WTC11 (cell line): ENCODE measurements around the gene ITGA2. TPM values are rescaled to one million over a fixed set of nuclear protein-coding genes. Genes with fewer than 3 reads are reported as not detected.

Experiments used
- ATAC-seq: fragments of 200-7000 bp; cut with Tn5 transposase; 2 replicates; pipeline ENCODE4 v1.10.0; 2021; ENCODE audit warnings: mild to moderate bottlenecking, moderate library complexity
- CTCF ChIA-PET: fragments of 300-600 bp; sonication (Branson Sonifier 250); formaldehyde crosslinking; loops from one replicate; lab custom pipeline; 2021; ENCODE audit warnings: antibody characterized with exemption; lab: Charles Lee
- POLR2A ChIA-PET: fragments of 350-600 bp; sonication (Branson Sonifier 250); formaldehyde crosslinking; loops from one replicate; lab custom pipeline; 2021; ENCODE audit warnings: antibody characterized with exemption; lab: Charles Lee
- DNase-seq: peaks from one replicate; pipeline ENCODE4 v3.0.0; 2021; ENCODE audit warnings: low spot score
- H3K27ac Mint-ChIP-seq: 2 replicates; pipeline ENCODE4 v1.8.0; 2021; ENCODE audit warnings: mixed read lengths
- H3K27me3 Mint-ChIP-seq: 2 replicates; pipeline ENCODE4 v1.8.0; 2021; ENCODE audit warnings: low read depth, mild to moderate bottlenecking, moderate library complexity, mixed read lengths
- H3K36me3 Mint-ChIP-seq: 2 replicates; pipeline ENCODE4 v1.8.0; 2021; ENCODE audit warnings: mixed read lengths
- H3K4me1 Mint-ChIP-seq: 2 replicates; pipeline ENCODE4 v1.8.0; 2022; ENCODE audit warnings: mixed read lengths
- H3K4me3 Mint-ChIP-seq: 2 replicates; pipeline ENCODE4 v1.8.0; 2021; ENCODE audit warnings: mild to moderate bottlenecking, moderate library complexity, mixed read lengths
- H3K9me3 Mint-ChIP-seq: 2 replicates; pipeline ENCODE4 v1.8.0; 2021; ENCODE audit warnings: mixed read lengths
- CREM ChIP-seq: sonication (generic); formaldehyde crosslinking; IDR thresholded peaks from 2 replicates; pipeline ENCODE4 v1.8.1; 2022; ENCODE audit warnings: mild to moderate bottlenecking, missing genetic modification reagents, moderate library complexity
- E2F5 ChIP-seq: sonication (generic); formaldehyde crosslinking; IDR thresholded peaks from 2 replicates; pipeline ENCODE4 v1.8.1; 2022; ENCODE audit warnings: mild to moderate bottlenecking, moderate library complexity, missing genetic modification reagents
- ERG ChIP-seq: fragments of 250-450 bp; sonication (Bioruptor Pico); IDR thresholded peaks from 2 replicates; pipeline ENCODE4 v1.8.0; 2021; ENCODE audit warnings: mild to moderate bottlenecking
- ESRRA ChIP-seq: sonication (generic); formaldehyde crosslinking; IDR thresholded peaks from 2 replicates; pipeline ENCODE4 v1.8.1; 2022; ENCODE audit warnings: mild to moderate bottlenecking, missing genetic modification reagents, borderline replicate concordance
- ETV6 ChIP-seq: sonication (generic); formaldehyde crosslinking; IDR thresholded peaks from 2 replicates; pipeline ENCODE4 v1.8.1; 2022; ENCODE audit warnings: mild to moderate bottlenecking, missing genetic modification reagents
- FOXJ3 ChIP-seq: sonication (generic); formaldehyde crosslinking; IDR thresholded peaks from 2 replicates; pipeline ENCODE4 v1.9.0; 2021; ENCODE audit warnings: missing genetic modification reagents, mild to moderate bottlenecking, borderline replicate concordance
- GTF2I ChIP-seq: fragments of 250-450 bp; sonication (Bioruptor Pico); conservative IDR thresholded peaks from 2 replicates; pipeline ENCODE4 v1.4.0; 2021; ENCODE audit warnings: mild to moderate bottlenecking
- RORB ChIP-seq: fragments of 250-450 bp; sonication (Bioruptor Pico); IDR thresholded peaks from 2 replicates; pipeline ENCODE4 v1.9.0; 2021; ENCODE audit warnings: mild to moderate bottlenecking
- SMAD3 ChIP-seq: sonication (generic); formaldehyde crosslinking; IDR thresholded peaks from 2 replicates; pipeline ENCODE4 v1.8.0; 2022; ENCODE audit warnings: missing genetic modification reagents, mild to moderate bottlenecking, borderline replicate concordance
- SMAD4 ChIP-seq: sonication (generic); formaldehyde crosslinking; IDR thresholded peaks from 2 replicates; pipeline ENCODE4 v1.8.0; 2022; ENCODE audit warnings: mild to moderate bottlenecking, missing genetic modification reagents
- USF2 ChIP-seq: sonication (generic); formaldehyde crosslinking; IDR thresholded peaks from 2 replicates; pipeline ENCODE4 v1.8.1; 2023; ENCODE audit warnings: mild to moderate bottlenecking, missing genetic modification reagents, moderate library complexity
- ZBTB21 ChIP-seq: sonication (generic); formaldehyde crosslinking; IDR thresholded peaks from 2 replicates; pipeline ENCODE4 v1.8.1; 2023; ENCODE audit warnings: mild to moderate bottlenecking, missing genetic modification reagents, borderline replicate concordance
- ZNF232 ChIP-seq: sonication (generic); formaldehyde crosslinking; IDR thresholded peaks from 2 replicates; pipeline ENCODE4 v1.8.0; 2022; ENCODE audit warnings: mild to moderate bottlenecking, missing genetic modification reagents
- ZNF416 ChIP-seq: fragments of 250-450 bp; sonication (Bioruptor Pico); IDR thresholded peaks from 2 replicates; pipeline ENCODE4 v1.9.0; 2021; ENCODE audit warnings: mild to moderate bottlenecking, inconsistent platforms
- ZNF512 ChIP-seq: sonication (generic); formaldehyde crosslinking; IDR thresholded peaks from 2 replicates; pipeline ENCODE4 v1.8.1; 2022; ENCODE audit warnings: missing genetic modification reagents, borderline replicate concordance
- total RNA-seq: library from RNA; stranded (reverse); gene quantifications from 3 replicates; pipeline ENCODE4 v1.2.3, GENCODE V29; 2021
- TF ChIP-seq, protein P1 (sequence below): sonication (generic); formaldehyde crosslinking; conservative IDR thresholded peaks from 2 replicates; pipeline ENCODE4 v1.8.1; 2022; ENCODE audit warnings: mild to moderate bottlenecking, missing genetic modification reagents
- TF ChIP-seq, protein P2 (sequence below): sonication (generic); formaldehyde crosslinking; IDR thresholded peaks from 2 replicates; pipeline ENCODE4 v1.8.0; 2022; ENCODE audit warnings: mild to moderate bottlenecking, missing genetic modification reagents
- TF ChIP-seq, protein P3 (sequence below): sonication (generic); formaldehyde crosslinking; IDR thresholded peaks from 2 replicates; pipeline ENCODE4 v1.8.1; 2023; ENCODE audit warnings: mild to moderate bottlenecking, missing genetic modification reagents
- TF ChIP-seq, protein P4 (sequence below): sonication (generic); formaldehyde crosslinking; IDR thresholded peaks from 2 replicates; pipeline ENCODE4 v1.8.1; 2023; ENCODE audit warnings: mild to moderate bottlenecking, missing genetic modification reagents, moderate library complexity
- TF ChIP-seq, protein P5 (sequence below): fragments of 250-450 bp; sonication (Bioruptor Pico); IDR thresholded peaks from 2 replicates; pipeline ENCODE4 v2.1.2; 2022; ENCODE audit warnings: mild to moderate bottlenecking, moderate library complexity

Gene ITGA2
- total RNA-seq, 1 experiment from 2014 or later = 5.5 TPM

- CTCF ChIA-PET = interaction anchor here (0.7 kb wide), 1 partner anchor 91 kb away, joined by 3 read pairs; no protein-coding TSS in a partner anchor
- Mint-ChIP-seq H3K4me3 (no peak overlapping the region), H3K27ac (no peak overlapping the region), H3K36me3 (no peaks in the 10 kb centered on the region), H3K27me3 (no peaks in the 10 kb centered on the region), H3K9me3 (no peaks in the 10 kb centered on the region), H3K4me1 (no peaks in the 10 kb centered on the region)
- no peak for ATAC-seq
- POLR2A ChIA-PET = no interaction called here
- DNase-seq = no peak
- TF ChIP-seq E2F5 (CRISPR knock-in tag) (no peak), CREM (CRISPR knock-in tag) (no peak)
- TF ChIP-seq, protein P1, sequence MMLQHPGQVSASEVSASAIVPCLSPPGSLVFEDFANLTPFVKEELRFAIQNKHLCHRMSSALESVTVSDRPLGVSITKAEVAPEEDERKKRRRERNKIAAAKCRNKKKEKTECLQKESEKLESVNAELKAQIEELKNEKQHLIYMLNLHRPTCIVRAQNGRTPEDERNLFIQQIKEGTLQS (CRISPR knock-in tag) = no peak
Observed at GRCh38 chr5:53039855-53040254, 50.7 kb downstream of the ITGA2 start.

- ChIA-PET POLR2A (no interaction called here), CTCF (no interaction called here)
- Mint-ChIP-seq H3K27me3 (no peaks in the 10 kb centered on the region), H3K4me1 (no peaks in the 10 kb centered on the region), H3K36me3 (no peaks in the 10 kb centered on the region), H3K4me3 (no peak overlapping the region), H3K9me3 (no peaks in the 10 kb centered on the region), H3K27ac (no peak overlapping the region)
- ATAC-seq (no peak), DNase-seq (no peak)
- TF ChIP-seq, protein P2, sequence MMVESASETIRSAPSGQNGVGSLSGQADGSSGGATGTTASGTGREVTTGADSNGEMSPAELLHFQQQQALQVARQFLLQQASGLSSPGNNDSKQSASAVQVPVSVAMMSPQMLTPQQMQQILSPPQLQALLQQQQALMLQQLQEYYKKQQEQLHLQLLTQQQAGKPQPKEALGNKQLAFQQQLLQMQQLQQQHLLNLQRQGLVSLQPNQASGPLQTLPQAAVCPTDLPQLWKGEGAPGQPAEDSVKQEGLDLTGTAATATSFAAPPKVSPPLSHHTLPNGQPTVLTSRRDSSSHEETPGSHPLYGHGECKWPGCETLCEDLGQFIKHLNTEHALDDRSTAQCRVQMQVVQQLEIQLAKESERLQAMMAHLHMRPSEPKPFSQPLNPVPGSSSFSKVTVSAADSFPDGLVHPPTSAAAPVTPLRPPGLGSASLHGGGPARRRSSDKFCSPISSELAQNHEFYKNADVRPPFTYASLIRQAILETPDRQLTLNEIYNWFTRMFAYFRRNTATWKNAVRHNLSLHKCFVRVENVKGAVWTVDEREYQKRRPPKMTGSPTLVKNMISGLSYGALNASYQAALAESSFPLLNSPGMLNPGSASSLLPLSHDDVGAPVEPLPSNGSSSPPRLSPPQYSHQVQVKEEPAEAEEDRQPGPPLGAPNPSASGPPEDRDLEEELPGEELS (CRISPR knock-in tag) = no peak
- TF ChIP-seq SMAD4 (no peak), ESRRA (CRISPR knock-in tag) (no peak), ZNF232 (CRISPR knock-in tag) (no peak), SMAD3 (CRISPR knock-in tag) (no peak), ETV6 (CRISPR knock-in tag) (no peak), ERG (no peak), RORB (CRISPR knock-in tag) (no peak), ZBTB21 (CRISPR knock-in tag) (no peak), ZNF416 (CRISPR knock-in tag) (no peak), FOXJ3 (no peak), USF2 (CRISPR knock-in tag) (no peak), ZNF512 (CRISPR knock-in tag) (no peak), GTF2I (no peak)
- TF ChIP-seq, protein P3, sequence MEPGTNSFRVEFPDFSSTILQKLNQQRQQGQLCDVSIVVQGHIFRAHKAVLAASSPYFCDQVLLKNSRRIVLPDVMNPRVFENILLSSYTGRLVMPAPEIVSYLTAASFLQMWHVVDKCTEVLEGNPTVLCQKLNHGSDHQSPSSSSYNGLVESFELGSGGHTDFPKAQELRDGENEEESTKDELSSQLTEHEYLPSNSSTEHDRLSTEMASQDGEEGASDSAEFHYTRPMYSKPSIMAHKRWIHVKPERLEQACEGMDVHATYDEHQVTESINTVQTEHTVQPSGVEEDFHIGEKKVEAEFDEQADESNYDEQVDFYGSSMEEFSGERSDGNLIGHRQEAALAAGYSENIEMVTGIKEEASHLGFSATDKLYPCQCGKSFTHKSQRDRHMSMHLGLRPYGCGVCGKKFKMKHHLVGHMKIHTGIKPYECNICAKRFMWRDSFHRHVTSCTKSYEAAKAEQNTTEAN = no peak
- TF ChIP-seq, protein P4, sequence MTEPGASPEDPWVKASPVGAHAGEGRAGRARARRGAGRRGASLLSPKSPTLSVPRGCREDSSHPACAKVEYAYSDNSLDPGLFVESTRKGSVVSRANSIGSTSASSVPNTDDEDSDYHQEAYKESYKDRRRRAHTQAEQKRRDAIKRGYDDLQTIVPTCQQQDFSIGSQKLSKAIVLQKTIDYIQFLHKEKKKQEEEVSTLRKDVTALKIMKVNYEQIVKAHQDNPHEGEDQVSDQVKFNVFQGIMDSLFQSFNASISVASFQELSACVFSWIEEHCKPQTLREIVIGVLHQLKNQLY (CRISPR knock-in tag) = no peak
- TF ChIP-seq, protein P1 (CRISPR knock-in tag) = no peak
- TF ChIP-seq, protein P5, sequence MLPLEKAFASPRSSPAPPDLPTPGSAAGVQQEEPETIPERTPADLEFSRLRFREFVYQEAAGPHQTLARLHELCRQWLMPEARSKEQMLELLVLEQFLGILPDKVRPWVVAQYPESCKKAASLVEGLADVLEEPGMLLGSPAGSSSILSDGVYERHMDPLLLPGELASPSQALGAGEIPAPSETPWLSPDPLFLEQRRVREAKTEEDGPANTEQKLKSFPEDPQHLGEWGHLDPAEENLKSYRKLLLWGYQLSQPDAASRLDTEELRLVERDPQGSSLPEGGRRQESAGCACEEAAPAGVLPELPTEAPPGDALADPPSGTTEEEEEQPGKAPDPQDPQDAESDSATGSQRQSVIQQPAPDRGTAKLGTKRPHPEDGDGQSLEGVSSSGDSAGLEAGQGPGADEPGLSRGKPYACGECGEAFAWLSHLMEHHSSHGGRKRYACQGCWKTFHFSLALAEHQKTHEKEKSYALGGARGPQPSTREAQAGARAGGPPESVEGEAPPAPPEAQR (CRISPR knock-in tag) = no peak
Observed at GRCh38 chr5:53041071-53041692, 52.0 kb downstream of the ITGA2 start.
